Liver (tissue), 9 donors: Measurements from ENCODE around the gene ATXN1. TPM values are rescaled to one million over a fixed set of nuclear protein-coding genes. Genes with fewer than 3 reads are reported as not detected.

Source experiments
- DNase-seq: peaks from one replicate; pipeline ENCODE4 v3.0.0-alpha.2; 2017; ENCODE audit warnings: low spot score
- H3K27ac ChIP-seq, 2 donors: one replicate each; pipeline ENCODE4 v1.7.0; 2013; ENCODE audit warnings: inconsistent platforms in 2 of 2, low read length in 2 of 2, control low read depth in 1 of 2, low read depth in 1 of 2, mild to moderate bottlenecking in 1 of 2
- H3K27me3 ChIP-seq, 4 donors: one replicate each; pipeline versions ENCODE4 v1.6.1 to v1.7.0; 2013; ENCODE audit warnings: low read length in 3 of 4, inconsistent platforms in 1 of 4, mild to moderate bottlenecking in 1 of 4, moderate library complexity in 1 of 4; ENCODE audit not compliant: control insufficient read depth in 4 of 4, insufficient read depth in 4 of 4
- H3K36me3 ChIP-seq, 4 donors: one replicate each; pipeline versions ENCODE4 v1.6.1 to v1.7.0; 2013; ENCODE audit warnings: low read length in 3 of 4, mild to moderate bottlenecking in 3 of 4, low read depth in 1 of 4, moderate library complexity in 1 of 4; ENCODE audit not compliant: control insufficient read depth in 4 of 4, insufficient read depth in 3 of 4
- H3K4me1 ChIP-seq, 4 donors: one replicate each; pipeline versions ENCODE4 v1.6.1 to v1.7.0; 2013; ENCODE audit warnings: low read length in 3 of 4, mild to moderate bottlenecking in 3 of 4, moderate library complexity in 1 of 4; ENCODE audit not compliant: control insufficient read depth in 4 of 4, insufficient read depth in 4 of 4
- H3K4me3 ChIP-seq, 3 donors: one replicate each; pipeline versions ENCODE4 v1.6.1 to v1.7.0; 2013; ENCODE audit warnings: low read length in 3 of 3, control low read depth in 1 of 3, low read depth in 1 of 3, mild to moderate bottlenecking in 1 of 3
- H3K9ac ChIP-seq, 2 donors: one replicate each; pipeline ENCODE4 v1.7.0; 2013; ENCODE audit warnings: low read length in 2 of 2, mild to moderate bottlenecking in 2 of 2, moderate library complexity in 2 of 2, control low read depth in 1 of 2, low read depth in 1 of 2
- H3K9me3 ChIP-seq, 4 donors: one replicate each; pipeline versions ENCODE4 v1.6.1 to v1.7.0; 2013; ENCODE audit warnings: low read length in 3 of 4; ENCODE audit not compliant: control insufficient read depth in 4 of 4
- FOXA2 ChIP-seq: IDR thresholded peaks from 2 replicates; pipeline ENCODE4 v1.6.1; 2016; ENCODE audit warnings: antibody characterized with exemption
- GABPA ChIP-seq, 2 donors: IDR thresholded peaks in 1 of 2; conservative IDR thresholded peaks in 1 of 2; 2 replicates each; pipeline ENCODE4 v1.6.1; 2016; ENCODE audit warnings: antibody characterized with exemption in 2 of 2, mild to moderate bottlenecking in 1 of 2, moderate library complexity in 1 of 2
- HNF4A ChIP-seq, 2 donors: conservative IDR thresholded peaks; 2 replicates each; pipeline ENCODE4 v1.6.1; 2016; ENCODE audit warnings: antibody characterized with exemption in 2 of 2, mild to moderate bottlenecking in 2 of 2
- HNF4G ChIP-seq: IDR thresholded peaks from 2 replicates; pipeline ENCODE4 v1.6.1; 2016; ENCODE audit warnings: antibody characterized with exemption
- JUND ChIP-seq, 2 donors: IDR thresholded peaks; 2 replicates each; pipeline ENCODE4 v1.6.1; 2016; ENCODE audit warnings: antibody characterized with exemption in 2 of 2
- NR2F2 ChIP-seq: IDR thresholded peaks from 2 replicates; pipeline ENCODE4 v1.6.1; 2016; ENCODE audit warnings: antibody characterized with exemption
- RAD21 ChIP-seq, 2 donors: IDR thresholded peaks; 2 replicates each; pipeline ENCODE4 v1.6.1; 2016; ENCODE audit warnings: antibody characterized with exemption in 2 of 2, mild to moderate bottlenecking in 2 of 2
- RXRA ChIP-seq, 2 donors: IDR thresholded peaks; 2 replicates each; pipeline ENCODE4 v1.6.1; 2017 to 2018; ENCODE audit warnings: antibody characterized with exemption in 2 of 2, mild to moderate bottlenecking in 1 of 2
- SP1 ChIP-seq: IDR thresholded peaks from 2 replicates; pipeline ENCODE4 v1.6.1; 2018; ENCODE audit warnings: antibody characterized with exemption, mild to moderate bottlenecking
- TAF1 ChIP-seq: conservative IDR thresholded peaks from 2 replicates; pipeline ENCODE4 v1.6.1; 2016; ENCODE audit warnings: antibody characterized with exemption, mild to moderate bottlenecking
- YY1 ChIP-seq: IDR thresholded peaks from 2 replicates; pipeline ENCODE4 v1.6.1; 2016; ENCODE audit warnings: antibody characterized with exemption, mild to moderate bottlenecking
- WGBS: extraction: QIAGEN DNeasy Blood & Tissue Kit; methylation state at CpG from one replicate; pipeline ENCODE4 v1.1.7; 2013; 5-methylcytosine and 5-hydroxymethylcytosine counted together
- polyA plus RNA-seq, 2 donors: library from polyadenylated mRNA; stranded (reverse) in 1 of 2; unstranded in 1 of 2; fragments of 200-250 nt in 1 of 2; fragments of >200 nt in 1 of 2; fragmentation: Nextera tagmentation in 1 of 2; extraction: Ambion mirVana in 1 of 2; gene quantifications; one replicate each; pipeline versions ENCODE4 v1.2.1 to v1.2.3, GENCODE V29; 2013 to 2015
- total RNA-seq, 2 donors: library from RNA; depleted of rRNA; stranded (reverse); fragments of >200 nt; gene quantifications; one replicate each; pipeline ENCODE4 v1.2.3, GENCODE V29; 2014
- TF ChIP-seq, protein P1 (sequence below): IDR thresholded peaks from 2 replicates; pipeline ENCODE4 v1.6.1; 2016; ENCODE audit warnings: antibody characterized with exemption
- TF ChIP-seq, protein P2 (sequence below): IDR thresholded peaks from 2 replicates; pipeline ENCODE4 v1.6.1; 2016; ENCODE audit warnings: antibody characterized with exemption, mild to moderate bottlenecking
- TF ChIP-seq, protein P3 (sequence below): fragments of 150-350 bp; IDR thresholded peaks from 2 replicates; pipeline ENCODE4 v1.5.1; 2017; ENCODE audit warnings: improper control_type of control experiment, low read depth, low read length; ENCODE audit not compliant: missing input control
- TF ChIP-seq, protein P4 (sequence below): IDR thresholded peaks from 2 replicates; pipeline ENCODE4 v1.6.1; 2016; ENCODE audit warnings: antibody characterized with exemption
- TF ChIP-seq, protein P5 (sequence below): IDR thresholded peaks from 2 replicates; pipeline ENCODE4 v1.6.1; 2016; ENCODE audit warnings: antibody characterized with exemption
- donor health status: healthy.
- donor health status: healthy.
- donor health status: healthy.
- donor health status: healthy.
- donor health status: healthy.

ATXN1 gene
- total and polyA plus RNA-seq, 4 donors = 4.3 to 29.7 (median 8.2) TPM

DNA sequence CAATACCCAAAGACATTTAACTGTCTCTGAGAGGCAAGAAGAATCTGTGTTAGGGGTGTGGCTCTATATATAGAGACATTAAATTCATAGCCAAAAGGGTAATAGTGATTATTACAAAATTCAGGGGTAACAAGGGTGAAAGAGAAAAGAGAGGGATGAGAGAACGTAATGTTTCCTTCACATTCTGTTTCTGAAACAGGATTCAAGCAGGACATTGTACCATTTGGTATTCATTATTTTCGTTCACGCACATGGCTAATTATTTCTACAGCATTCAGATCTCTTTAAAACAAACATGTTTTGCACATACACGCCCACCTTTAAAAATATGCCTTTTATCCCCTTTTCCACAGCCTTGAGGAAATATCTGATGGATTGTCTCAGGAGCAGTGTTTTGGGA lies 400.1 kb downstream of the ATXN1 start:
- H3K9ac ChIP-seq = no peak overlapping the region
- DNase-seq = no peak
- WGBS = 94% methylated on average over 4 of the region's 4 CpGs
- no peaks in the 10 kb centered on the region for H3K27me3 ChIP-seq
- H3K27ac ChIP-seq = no peak overlapping the region
- peaks cover 0 to 3% (median 1%) of the 10 kb centered on the region in 4 donors for H3K36me3 ChIP-seq
- no peaks in the 10 kb centered on the region for H3K4me1 ChIP-seq
- H3K4me3 ChIP-seq = no peak overlapping the region
- TF ChIP-seq TAF1 (no peak), RXRA (IDR thresholded peaks at IDR 0.05) (no peak), NR2F2 (no peak), YY1 (no peak), FOXA2 (no peak), HNF4G (no peak), JUND (IDR thresholded peaks at IDR 0.05) (no peak), SP1 (no peak), HNF4A (conservative IDR thresholded peaks at IDR 0.05) (no peak), GABPA (IDR thresholded peaks at IDR 0.05 in 1 of 2, conservative IDR thresholded peaks at IDR 0.05 in 1 of 2) (no peak), RAD21 (IDR thresholded peaks at IDR 0.05) (no peak)
- TF ChIP-seq, protein P1, sequence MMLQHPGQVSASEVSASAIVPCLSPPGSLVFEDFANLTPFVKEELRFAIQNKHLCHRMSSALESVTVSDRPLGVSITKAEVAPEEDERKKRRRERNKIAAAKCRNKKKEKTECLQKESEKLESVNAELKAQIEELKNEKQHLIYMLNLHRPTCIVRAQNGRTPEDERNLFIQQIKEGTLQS = no peak
- TF ChIP-seq, protein P2, sequence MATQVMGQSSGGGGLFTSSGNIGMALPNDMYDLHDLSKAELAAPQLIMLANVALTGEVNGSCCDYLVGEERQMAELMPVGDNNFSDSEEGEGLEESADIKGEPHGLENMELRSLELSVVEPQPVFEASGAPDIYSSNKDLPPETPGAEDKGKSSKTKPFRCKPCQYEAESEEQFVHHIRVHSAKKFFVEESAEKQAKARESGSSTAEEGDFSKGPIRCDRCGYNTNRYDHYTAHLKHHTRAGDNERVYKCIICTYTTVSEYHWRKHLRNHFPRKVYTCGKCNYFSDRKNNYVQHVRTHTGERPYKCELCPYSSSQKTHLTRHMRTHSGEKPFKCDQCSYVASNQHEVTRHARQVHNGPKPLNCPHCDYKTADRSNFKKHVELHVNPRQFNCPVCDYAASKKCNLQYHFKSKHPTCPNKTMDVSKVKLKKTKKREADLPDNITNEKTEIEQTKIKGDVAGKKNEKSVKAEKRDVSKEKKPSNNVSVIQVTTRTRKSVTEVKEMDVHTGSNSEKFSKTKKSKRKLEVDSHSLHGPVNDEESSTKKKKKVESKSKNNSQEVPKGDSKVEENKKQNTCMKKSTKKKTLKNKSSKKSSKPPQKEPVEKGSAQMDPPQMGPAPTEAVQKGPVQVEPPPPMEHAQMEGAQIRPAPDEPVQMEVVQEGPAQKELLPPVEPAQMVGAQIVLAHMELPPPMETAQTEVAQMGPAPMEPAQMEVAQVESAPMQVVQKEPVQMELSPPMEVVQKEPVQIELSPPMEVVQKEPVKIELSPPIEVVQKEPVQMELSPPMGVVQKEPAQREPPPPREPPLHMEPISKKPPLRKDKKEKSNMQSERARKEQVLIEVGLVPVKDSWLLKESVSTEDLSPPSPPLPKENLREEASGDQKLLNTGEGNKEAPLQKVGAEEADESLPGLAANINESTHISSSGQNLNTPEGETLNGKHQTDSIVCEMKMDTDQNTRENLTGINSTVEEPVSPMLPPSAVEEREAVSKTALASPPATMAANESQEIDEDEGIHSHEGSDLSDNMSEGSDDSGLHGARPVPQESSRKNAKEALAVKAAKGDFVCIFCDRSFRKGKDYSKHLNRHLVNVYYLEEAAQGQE = no peak
- TF ChIP-seq, protein P3, sequence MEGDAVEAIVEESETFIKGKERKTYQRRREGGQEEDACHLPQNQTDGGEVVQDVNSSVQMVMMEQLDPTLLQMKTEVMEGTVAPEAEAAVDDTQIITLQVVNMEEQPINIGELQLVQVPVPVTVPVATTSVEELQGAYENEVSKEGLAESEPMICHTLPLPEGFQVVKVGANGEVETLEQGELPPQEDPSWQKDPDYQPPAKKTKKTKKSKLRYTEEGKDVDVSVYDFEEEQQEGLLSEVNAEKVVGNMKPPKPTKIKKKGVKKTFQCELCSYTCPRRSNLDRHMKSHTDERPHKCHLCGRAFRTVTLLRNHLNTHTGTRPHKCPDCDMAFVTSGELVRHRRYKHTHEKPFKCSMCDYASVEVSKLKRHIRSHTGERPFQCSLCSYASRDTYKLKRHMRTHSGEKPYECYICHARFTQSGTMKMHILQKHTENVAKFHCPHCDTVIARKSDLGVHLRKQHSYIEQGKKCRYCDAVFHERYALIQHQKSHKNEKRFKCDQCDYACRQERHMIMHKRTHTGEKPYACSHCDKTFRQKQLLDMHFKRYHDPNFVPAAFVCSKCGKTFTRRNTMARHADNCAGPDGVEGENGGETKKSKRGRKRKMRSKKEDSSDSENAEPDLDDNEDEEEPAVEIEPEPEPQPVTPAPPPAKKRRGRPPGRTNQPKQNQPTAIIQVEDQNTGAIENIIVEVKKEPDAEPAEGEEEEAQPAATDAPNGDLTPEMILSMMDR = no peak
- TF ChIP-seq, protein P4, sequence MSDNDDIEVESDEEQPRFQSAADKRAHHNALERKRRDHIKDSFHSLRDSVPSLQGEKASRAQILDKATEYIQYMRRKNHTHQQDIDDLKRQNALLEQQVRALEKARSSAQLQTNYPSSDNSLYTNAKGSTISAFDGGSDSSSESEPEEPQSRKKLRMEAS = no peak
- TF ChIP-seq, protein P5, sequence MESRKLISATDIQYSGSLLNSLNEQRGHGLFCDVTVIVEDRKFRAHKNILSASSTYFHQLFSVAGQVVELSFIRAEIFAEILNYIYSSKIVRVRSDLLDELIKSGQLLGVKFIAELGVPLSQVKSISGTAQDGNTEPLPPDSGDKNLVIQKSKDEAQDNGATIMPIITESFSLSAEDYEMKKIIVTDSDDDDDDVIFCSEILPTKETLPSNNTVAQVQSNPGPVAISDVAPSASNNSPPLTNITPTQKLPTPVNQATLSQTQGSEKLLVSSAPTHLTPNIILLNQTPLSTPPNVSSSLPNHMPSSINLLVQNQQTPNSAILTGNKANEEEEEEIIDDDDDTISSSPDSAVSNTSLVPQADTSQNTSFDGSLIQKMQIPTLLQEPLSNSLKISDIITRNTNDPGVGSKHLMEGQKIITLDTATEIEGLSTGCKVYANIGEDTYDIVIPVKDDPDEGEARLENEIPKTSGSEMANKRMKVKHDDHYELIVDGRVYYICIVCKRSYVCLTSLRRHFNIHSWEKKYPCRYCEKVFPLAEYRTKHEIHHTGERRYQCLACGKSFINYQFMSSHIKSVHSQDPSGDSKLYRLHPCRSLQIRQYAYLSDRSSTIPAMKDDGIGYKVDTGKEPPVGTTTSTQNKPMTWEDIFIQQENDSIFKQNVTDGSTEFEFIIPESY = no peak
- H3K9me3 ChIP-seq = no peaks in the 10 kb centered on the region

DNA sequence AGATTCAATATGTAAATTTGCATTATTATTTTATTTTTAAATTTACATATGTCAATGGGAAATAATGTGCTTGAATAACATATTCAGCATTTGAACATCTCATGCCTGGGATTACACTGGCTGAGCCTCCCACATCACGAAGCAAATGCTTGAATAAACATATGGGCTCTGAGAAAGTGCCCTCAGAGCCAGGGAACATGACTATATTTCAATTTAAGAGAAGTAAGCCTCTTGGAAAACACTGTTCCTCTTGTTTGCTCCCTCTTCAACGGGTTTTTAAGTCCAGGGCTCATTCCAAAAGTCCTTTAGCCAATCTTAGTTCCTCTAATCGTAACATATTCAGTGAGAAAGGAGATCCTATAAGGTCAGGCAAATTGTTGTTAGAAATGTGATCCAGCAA lies 400.9 kb downstream of the ATXN1 start:
- Histone ChIP-seq H3K9ac (no peak overlapping the region), H3K4me1 (no peaks in the 10 kb centered on the region), H3K27ac (no peak overlapping the region), H3K27me3 (no peaks in the 10 kb centered on the region), H3K4me3 (no peak overlapping the region), H3K9me3 (no peaks in the 10 kb centered on the region), H3K36me3 (peaks cover 0 to 3% (median 1%) of the 10 kb centered on the region in 4 donors)
- DNase-seq = no peak
- no peak for TF ChIP-seq SP1
- 90% methylated on average over 3 of the region's 3 CpGs for WGBS
